Activated CD8-positive, alpha-beta memory T cell treated with anti-CD3 and anti-CD28 coated beads for 36 hours (primary cell): ENCODE measurements around the gene DRC3. TPM values are rescaled to one million over a fixed set of nuclear protein-coding genes. Genes with fewer than 3 reads are reported as not detected.

Source experiments
- CTCF ChIA-PET: fragments of 350-600 bp; sonication (Branson Sonifier 250); formaldehyde crosslinking; loops from one replicate; lab custom pipeline; 2021; ENCODE audit warnings: antibody characterized with exemption; lab: Charles Lee
- POLR2A ChIA-PET: fragments of 350-600 bp; sonication (Branson Sonifier 250); formaldehyde crosslinking; loops from one replicate; lab custom pipeline; 2021; ENCODE audit warnings: antibody characterized with exemption; lab: Charles Lee
- total RNA-seq, 2 experiments: library from RNA; stranded (reverse); gene quantifications; one replicate each; pipeline ENCODE4 v1.2.3, GENCODE V29; 2021

DRC3 gene
- total RNA-seq, 2 experiments from 2014 or later: 0.48 to 0.55 TPM

- ChIA-PET POLR2A (no interaction called here), CTCF (interaction anchor here (1.1 to 1.9 kb wide), 2 partner anchors 137 to 348 kb away, joined by 3 to 5 read pairs; no protein-coding TSS in a partner anchor)
These were observed 55.7 kb downstream of the DRC3 start for GRCh38 chr17:18028114-18028951.

DNA sequence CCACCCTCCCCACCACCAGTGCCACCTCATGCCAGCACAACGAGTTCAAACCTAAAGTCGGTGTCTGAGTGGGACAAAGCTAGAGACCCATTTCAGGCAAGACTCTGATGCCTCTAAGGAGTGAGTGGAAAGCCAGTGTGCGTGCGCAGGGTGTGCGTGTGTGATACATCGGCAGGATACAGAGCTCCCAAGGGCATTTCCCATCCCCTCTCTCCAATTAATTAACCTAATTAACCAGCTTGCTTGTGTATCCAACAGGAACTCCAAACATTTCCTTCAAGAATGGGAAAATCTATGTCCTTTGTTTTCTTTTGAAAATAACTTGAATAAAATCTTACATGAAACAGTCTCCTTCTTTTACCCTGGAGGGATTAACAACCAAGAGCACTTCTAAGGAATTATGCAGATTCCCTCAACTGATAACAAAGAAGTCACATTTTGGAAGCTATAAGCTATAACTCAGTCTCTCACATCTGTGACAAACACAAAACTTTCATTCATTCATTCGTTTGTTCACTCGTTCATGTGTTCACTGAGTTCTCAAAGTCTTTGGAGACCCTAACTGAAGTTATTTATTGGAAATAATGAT is 56.4 kb downstream of the DRC3 start:
- ChIA-PET CTCF (interaction anchor here (1.0 to 1.9 kb wide), 3 partner anchors 129 to 348 kb away, joined by 3 to 5 read pairs (median 3); no protein-coding TSS in a partner anchor), POLR2A (no interaction called here)

- ChIA-PET POLR2A (no interaction called here), CTCF (interaction anchor here (0.7 kb wide), 1 partner anchor 28 kb away, joined by 3 read pairs; no protein-coding TSS in a partner anchor)
These were observed 59.3 kb downstream of the DRC3 start for GRCh38 chr17:18031955-18032354.

DNA sequence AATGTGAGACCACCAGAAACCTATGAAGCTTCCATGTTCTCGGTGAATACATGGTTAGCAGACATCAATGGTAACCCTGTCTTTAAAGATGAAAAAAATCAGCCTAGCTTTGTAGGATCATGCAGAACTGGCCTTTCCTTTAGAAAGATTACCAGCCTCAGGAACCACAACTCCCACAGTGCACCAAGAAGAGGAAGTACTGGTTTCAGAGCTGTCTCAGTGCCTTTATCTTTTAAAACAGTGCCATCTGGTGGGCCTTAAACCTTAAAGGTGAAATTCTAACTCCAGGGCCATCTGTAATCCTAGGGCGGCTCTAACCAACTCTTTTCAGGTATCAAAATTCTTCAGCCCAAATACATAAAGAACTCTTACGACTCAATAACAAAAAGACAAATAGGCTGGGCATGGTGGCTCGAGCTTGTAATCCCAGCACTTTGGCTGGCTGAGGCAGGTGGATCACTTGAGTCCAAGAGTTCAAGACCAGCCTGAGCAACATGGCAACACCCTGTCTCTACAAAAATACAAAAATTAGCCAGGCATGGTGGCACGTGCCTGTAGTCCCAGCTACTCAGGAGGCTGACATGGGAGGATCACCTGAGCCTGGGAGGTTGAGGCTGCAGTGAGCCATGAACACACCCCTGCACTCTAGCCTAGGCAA is 60.9 kb downstream of the DRC3 start:
- ChIA-PET CTCF (interaction anchor here (0.7 to 1.8 kb wide), 25 partner anchors 9 to 536 kb away, joined by 3 to 11 read pairs (median 4); partner anchors contain the start of genes DRC3 and TOM1L2), POLR2A (interaction anchor here (0.6 to 2.0 kb wide), 4 partner anchors 76 to 663 kb away, joined by 3 to 7 read pairs (median 6); no protein-coding TSS in a partner anchor)

GRCh38 chr17:18035704-18036103 is 63.0 kb downstream of the DRC3 start:
- POLR2A ChIA-PET: interaction anchor here (0.6 kb wide), 2 partner anchors 35 to 733 kb away, joined by 5 to 6 read pairs; no protein-coding TSS in a partner anchor

GRCh38 chr17:18037486-18037885 is 64.8 kb downstream of the DRC3 start:
- POLR2A ChIA-PET: interaction anchor here (0.7 to 1.0 kb wide), 2 partner anchors 80 to 189 kb away, joined by 4 read pairs; no protein-coding TSS in a partner anchor
- CTCF ChIA-PET: interaction anchor here (0.5 to 1.7 kb wide), 5 partner anchors 10 to 119 kb away, joined by 3 to 4 read pairs (median 3); no protein-coding TSS in a partner anchor

More at GRCh38 chr17:18035704-18036103, 63.0 kb downstream of the DRC3 start:
- CTCF ChIA-PET: interaction anchor here (0.5 kb wide), 2 partner anchors 13 to 167 kb away, joined by 3 read pairs; no protein-coding TSS in a partner anchor

GRCh38 chr17:18038149-18038850 is 65.6 kb downstream of the DRC3 start:
- ChIA-PET POLR2A (interaction anchor here (0.8 to 1.0 kb wide), 2 partner anchors 81 to 202 kb away, joined by 3 to 4 read pairs; no protein-coding TSS in a partner anchor), CTCF (interaction anchor here (0.5 to 1.7 kb wide), 7 partner anchors 11 to 225 kb away, joined by 3 to 4 read pairs (median 3); no protein-coding TSS in a partner anchor)

DNA sequence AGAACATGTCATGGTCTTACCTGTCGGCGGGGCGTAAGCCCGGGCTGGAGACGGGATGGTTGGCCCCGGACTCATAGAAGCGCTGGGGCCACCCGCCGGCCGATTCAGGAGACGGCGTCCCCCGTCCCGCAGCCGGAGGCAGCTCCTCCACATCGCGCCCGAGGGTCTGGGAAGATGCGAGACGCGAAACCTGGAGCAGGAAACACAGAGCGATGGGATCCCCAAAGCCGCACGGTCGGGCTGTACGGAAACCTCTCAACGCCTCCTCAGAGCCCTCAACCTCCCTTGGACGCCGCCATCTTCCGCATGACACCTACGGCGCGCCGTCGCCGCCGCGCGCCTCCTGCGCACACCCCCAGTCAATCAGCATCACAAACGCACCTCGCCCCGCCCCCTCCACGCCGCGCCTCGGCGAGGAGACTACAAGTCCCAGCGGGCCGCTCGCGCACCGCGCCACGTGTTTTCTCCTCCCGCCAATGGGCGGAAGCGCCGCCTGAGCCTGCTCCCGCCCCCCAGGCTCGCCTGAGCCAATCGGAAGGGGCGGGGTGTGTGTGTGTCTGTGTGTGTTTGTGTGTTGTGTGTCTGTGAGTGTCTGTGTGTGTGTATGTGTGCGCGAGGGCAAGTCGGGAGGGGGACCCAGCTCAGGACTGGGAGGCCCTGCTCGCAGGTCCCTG is 66.3 kb downstream of the DRC3 start, which contains the start of the genes ATPAF2 and GID4:
Gene ATPAF2 (minus strand): TSS at position 308 of the 674 bp plus-strand sequence. CDS start 155 bp downstream, at position 153.
Gene GID4 (plus strand): TSS at position 548 of the 674 bp plus-strand sequence. CDS start 57 bp downstream, at position 605.
- POLR2A ChIA-PET: interaction anchor here (0.8 kb wide), 1 partner anchor 203 kb away, joined by 3 read pairs; no protein-coding TSS in a partner anchor
- CTCF ChIA-PET: interaction anchor here (0.5 to 1.7 kb wide), 5 partner anchors 81 to 226 kb away, joined by 3 read pairs; no protein-coding TSS in a partner anchor

DNA sequence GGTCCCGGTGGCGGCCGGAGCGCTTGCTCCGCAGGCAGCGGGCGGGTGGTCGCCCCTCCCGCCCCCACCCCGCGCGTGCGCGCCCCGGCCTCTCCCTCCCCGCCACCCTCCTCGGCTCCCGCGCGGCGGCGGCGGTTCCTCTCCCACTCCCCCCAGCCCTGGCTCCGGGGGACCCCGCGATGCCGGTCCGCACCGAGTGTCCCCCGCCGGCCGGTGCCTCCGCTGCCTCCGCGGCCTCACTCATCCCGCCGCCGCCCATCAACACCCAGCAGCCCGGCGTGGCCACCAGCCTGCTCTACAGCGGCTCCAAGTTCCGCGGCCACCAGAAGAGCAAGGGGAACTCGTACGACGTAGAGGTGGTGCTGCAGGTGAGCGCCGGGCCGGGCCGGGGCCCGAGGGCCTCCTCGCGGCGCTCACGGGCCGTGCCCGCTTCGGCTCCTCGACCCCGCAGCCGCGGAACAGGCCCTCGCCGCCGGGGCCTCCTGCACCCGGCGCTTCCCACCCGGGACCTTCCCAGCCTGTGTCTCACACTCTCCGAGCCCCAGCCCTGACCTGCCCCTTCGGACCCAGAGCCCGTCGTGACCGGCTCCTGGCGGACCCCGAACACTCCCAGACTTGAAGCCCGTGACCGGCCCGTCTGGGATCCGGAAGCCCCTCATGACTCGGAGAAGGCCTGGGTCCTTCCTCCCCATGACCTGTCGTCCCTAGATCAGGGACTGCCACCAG is 67.0 kb downstream of the DRC3 start:
- ChIA-PET POLR2A (no interaction called here), CTCF (no interaction called here)

DNA sequence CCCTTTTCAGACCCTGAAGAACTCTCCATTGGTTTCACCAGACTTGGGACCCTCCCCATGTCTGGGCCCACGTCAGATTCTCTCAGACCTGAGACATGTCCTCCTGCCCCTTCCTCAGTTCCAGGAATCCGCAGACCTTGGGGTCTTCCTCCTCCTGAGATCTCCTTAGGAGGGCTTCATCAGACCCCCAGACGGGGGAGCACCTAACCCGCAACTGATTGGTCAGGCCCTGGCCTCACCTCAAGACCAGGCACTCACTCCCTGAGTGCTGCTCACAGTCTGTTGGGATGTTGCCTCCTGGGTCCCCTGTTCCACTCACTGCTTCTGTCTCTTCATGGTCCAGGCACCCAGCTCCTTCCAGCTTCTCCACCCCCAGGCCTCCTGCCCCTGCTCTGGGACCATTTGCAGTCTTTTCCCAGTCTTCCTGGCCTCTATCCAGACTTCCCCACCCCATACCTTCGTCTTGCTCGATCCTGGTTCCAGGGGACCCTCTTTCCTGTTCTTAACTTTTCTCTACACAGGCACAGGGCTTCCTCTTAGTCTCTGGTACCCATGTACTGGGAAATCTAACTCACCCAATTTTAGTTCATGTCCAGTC is 67.7 kb downstream of the DRC3 start:
- POLR2A ChIA-PET: no interaction called here
- CTCF ChIA-PET: no interaction called here

DNA sequence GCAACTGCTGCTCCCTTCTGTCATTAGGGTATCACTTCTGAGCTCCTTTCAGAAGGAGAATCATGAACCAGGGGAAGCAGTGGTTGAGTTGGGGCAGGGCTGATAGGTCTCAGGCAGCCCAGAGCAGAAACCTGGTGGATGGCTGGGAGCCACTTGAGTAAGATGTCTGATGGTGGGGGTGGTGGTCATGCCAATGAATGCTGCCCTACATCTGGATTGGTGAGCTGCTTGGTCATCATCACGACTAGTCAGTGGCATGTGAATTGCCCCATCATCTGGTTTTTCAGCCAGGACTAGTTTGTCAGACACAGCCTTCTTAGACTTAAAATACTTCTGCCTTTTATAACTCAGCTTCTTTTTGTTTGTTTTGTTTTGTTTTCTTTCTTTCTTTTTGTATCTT is 69.1 kb downstream of the DRC3 start:
- CTCF ChIA-PET: no interaction called here
- POLR2A ChIA-PET: no interaction called here

- ChIA-PET POLR2A (no interaction called here), CTCF (no interaction called here)
These were observed 70.3 kb downstream of the DRC3 start for GRCh38 chr17:18042983-18043382.

DNA sequence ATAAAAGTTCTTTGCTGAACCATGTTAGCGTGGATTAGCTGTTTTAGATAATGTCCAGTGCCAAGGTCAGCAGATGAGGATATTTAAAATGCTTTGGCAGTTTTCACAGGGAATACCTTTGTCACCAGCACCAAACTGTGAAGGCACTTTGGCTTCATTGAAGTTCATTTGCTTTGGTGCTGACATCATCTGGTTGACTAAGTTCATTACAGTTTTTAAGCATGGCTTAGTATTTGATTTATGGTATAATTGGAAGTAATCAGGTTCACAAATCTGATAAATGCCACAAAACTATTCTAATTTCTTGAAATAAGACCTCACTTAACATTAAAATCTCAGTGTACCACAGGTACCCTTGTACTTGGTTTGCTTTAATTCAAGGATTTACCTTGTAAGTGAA is 70.8 kb downstream of the DRC3 start:
- ChIA-PET CTCF (no interaction called here), POLR2A (no interaction called here)

DNA sequence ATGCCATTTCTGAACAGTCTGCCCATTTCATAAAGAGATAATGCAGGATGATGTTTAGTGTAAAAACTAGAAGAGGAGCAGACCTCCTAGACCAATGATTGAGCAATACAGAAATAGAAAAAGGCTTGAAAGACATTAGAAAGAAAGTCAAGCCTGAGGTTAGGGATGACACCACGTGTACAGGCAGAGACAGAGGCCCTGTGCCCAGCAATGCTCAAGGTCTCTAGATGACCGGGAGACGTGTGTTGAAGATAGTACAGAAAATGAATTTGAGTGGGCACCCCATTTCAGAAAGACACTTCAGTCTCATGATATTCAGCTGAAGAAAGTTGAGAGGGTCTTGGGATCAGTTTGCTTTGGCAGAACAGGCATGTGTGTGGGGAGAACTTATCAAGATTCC is 71.9 kb downstream of the DRC3 start:
- ChIA-PET POLR2A (no interaction called here), CTCF (no interaction called here)

- ChIA-PET POLR2A (no interaction called here), CTCF (interaction anchor here (0.7 kb wide), 1 partner anchor 116 kb away, joined by 7 read pairs; no protein-coding TSS in a partner anchor)
These were observed 73.2 kb downstream of the DRC3 start for GRCh38 chr17:18045691-18046350.

GRCh38 chr17:18055597-18055996 is 82.9 kb downstream of the DRC3 start:
- ChIA-PET POLR2A (no interaction called here), CTCF (no interaction called here)
